HCT116 (cell line): Measurements from ENCODE around the gene RIOK2. TPM values are rescaled to one million over a fixed set of nuclear protein-coding genes. Genes with fewer than 3 reads are reported as not detected.

Experiments used
- ATAC-seq: fragments of 200-7000 bp; cut with Tn5 transposase; 2 replicates; pipeline ENCODE4 v1.9.1; 2020; ENCODE audit warnings: mild to moderate bottlenecking, moderate library complexity
- BruUV-seq: library from RNA; stranded (reverse); fragments of 400-500 nt; replicated peaks from 2 replicates; lab custom pipeline; 2021; lab: Mats Ljungman, UMichigan
- CTCF ChIA-PET: fragments of 300-600 bp; sonication (Branson Sonifier 250); formaldehyde crosslinking; loops from one replicate; lab custom pipeline; 2021; ENCODE audit warnings: antibody characterized with exemption; lab: Charles Lee
- POLR2A ChIA-PET: fragments of 300-600, 350-600 bp; sonication (Branson Sonifier 250); formaldehyde crosslinking; loops from one replicate; lab custom pipeline; 2021; ENCODE audit warnings: antibody characterized with exemption; lab: Charles Lee
- RAD21 ChIA-PET, 2 experiments: fragments of 300-600 bp; sonication (Branson Sonifier 250); formaldehyde crosslinking; loops; one replicate each; lab custom pipeline; 2023; ENCODE audit warnings: low total read pairs in 2 of 2; ENCODE audit not compliant: uncharacterized antibody in 2 of 2, unreplicated experiment in 2 of 2, low non-redundant PET in 1 of 2; lab: Charles Lee
- DNase-seq: peaks from one replicate; pipeline ENCODE4 v3.0.0-alpha.2; 2010; ENCODE audit warnings: low read depth, low spot score
- H2AFZ ChIP-seq: fragments of 200-600 bp; shearing (Covaris generic), sonication (generic); 2 replicates; pipeline ENCODE4 v1.6.1; 2017; ENCODE audit warnings: low read depth, mixed run types, mixed read lengths, antibody characterized with exemption, low read length; ENCODE audit not compliant: poor library complexity, severe bottlenecking
- H3K27ac ChIP-seq: 2 replicates; pipeline ENCODE4 v1.5.1; 2012; ENCODE audit warnings: low read depth, low read length
- H3K27me3 ChIP-seq: fragments of 200-600 bp; sonication (generic); 2 replicates; pipeline ENCODE4 v1.6.1; 2016; ENCODE audit warnings: mixed run types, low read length, mixed read lengths; ENCODE audit not compliant: insufficient read depth
- H3K36me3 ChIP-seq, 2 experiments: fragments of 200-500 bp in 1 of 2; fragments of 200-600 bp in 1 of 2; sonication (Bioruptor generic) in 1 of 2; sonication (generic) in 1 of 2; 2 replicates each; pipeline versions ENCODE4 v1.5.1 to v1.6.1; 2014 to 2016; ENCODE audit warnings: low read length in 2 of 2, inconsistent platforms in 1 of 2, mixed read lengths in 1 of 2, mixed run types in 1 of 2; ENCODE audit not compliant: insufficient read depth in 2 of 2, control insufficient read depth in 1 of 2
- H3K4me1 ChIP-seq, 2 experiments: fragments of 200-600 bp in 1 of 2; sonication (generic) in 1 of 2; 2 replicates each; pipeline versions ENCODE4 v1.5.1 to v1.6.1; 2012 to 2017; ENCODE audit warnings: low read length in 2 of 2, inconsistent platforms in 1 of 2, mild to moderate bottlenecking in 1 of 2, mixed read lengths in 1 of 2, mixed run types in 1 of 2, moderate library complexity in 1 of 2; ENCODE audit not compliant: insufficient read depth in 2 of 2, control insufficient read depth in 1 of 2
- H3K4me2 ChIP-seq: fragments of 200-600 bp; sonication (generic); 2 replicates; pipeline ENCODE4 v1.6.1; 2017; ENCODE audit warnings: mixed run types, low read length, mixed read lengths
- H3K4me3 ChIP-seq, 2 experiments: fragments of 200-600 bp in 1 of 2; sonication (generic) in 1 of 2; replicated peaks in 1 of 2; 2 replicates each; pipeline ENCODE4 v1.5.1; 2011 to 2016; ENCODE audit warnings: low read length in 2 of 2, control low read depth in 1 of 2, low read depth in 1 of 2, mild to moderate bottlenecking in 1 of 2, mixed read lengths in 1 of 2, mixed run types in 1 of 2
- H3K79me2 ChIP-seq: fragments of 200-600 bp; sonication (generic); 2 replicates; pipeline ENCODE4 v1.6.1; 2017; ENCODE audit warnings: mild to moderate bottlenecking, mixed run types, low read length, moderate library complexity, mixed read lengths; ENCODE audit not compliant: insufficient read depth
- H3K9ac ChIP-seq: fragments of 200-600 bp; sonication (generic); 2 replicates; pipeline ENCODE4 v1.6.1; 2016; ENCODE audit warnings: low read length, mixed read lengths
- H3K9me2 ChIP-seq: fragments of 200-600 bp; sonication (generic), shearing (Covaris generic); 2 replicates; pipeline ENCODE4 v1.6.1; 2017; ENCODE audit warnings: mixed run types, mild to moderate bottlenecking, moderate library complexity; ENCODE audit not compliant: insufficient read depth
- H3K9me3 ChIP-seq, 2 experiments: fragments of 200-500 bp in 1 of 2; fragments of 200-600 bp in 1 of 2; sonication (Bioruptor generic) in 1 of 2; sonication (generic) in 1 of 2; 2 replicates each; pipeline ENCODE4 v1.6.1; 2014 to 2017; ENCODE audit warnings: low read length in 2 of 2, mixed read lengths in 2 of 2, inconsistent platforms in 1 of 2, low read depth in 1 of 2, mild to moderate bottlenecking in 1 of 2, mixed run types in 1 of 2, moderate library complexity in 1 of 2; ENCODE audit not compliant: control insufficient read depth in 1 of 2, insufficient read depth in 1 of 2
- H4K20me1 ChIP-seq: fragments of 200-600 bp; sonication (generic), shearing (Covaris generic); 2 replicates; pipeline ENCODE4 v1.6.1; 2017; ENCODE audit warnings: mixed run types, mild to moderate bottlenecking, moderate library complexity; ENCODE audit not compliant: insufficient read depth
- ATF3 ChIP-seq: IDR thresholded peaks from 2 replicates; pipeline ENCODE4 v1.6.1; 2012
- CEBPB ChIP-seq: IDR thresholded peaks from 2 replicates; pipeline ENCODE4 v1.6.1; 2012; ENCODE audit warnings: low read depth
- ELF1 ChIP-seq: IDR thresholded peaks from 2 replicates; pipeline ENCODE4 v1.6.1; 2012; ENCODE audit warnings: low read depth, borderline replicate concordance
- EZH2phosphoT487 ChIP-seq: fragments of 200-600 bp; IDR thresholded peaks from 2 replicates; pipeline ENCODE4 v1.6.1; 2018; ENCODE audit warnings: antibody characterized with exemption, borderline replicate concordance
- JUND ChIP-seq: IDR thresholded peaks from 2 replicates; pipeline ENCODE4 v1.6.1; 2012
- POLR2A ChIP-seq: IDR thresholded peaks from 2 replicates; pipeline ENCODE4 v1.7.0; 2011; ENCODE audit warnings: borderline replicate concordance; ENCODE audit not compliant: insufficient read depth, insufficient read length; ENCODE audit errors: extremely low read depth
- POLR2AphosphoS5 ChIP-seq: IDR thresholded peaks from 2 replicates; pipeline ENCODE4 v1.6.1; 2011; ENCODE audit warnings: mild to moderate bottlenecking, low read depth, low read length, moderate library complexity
- RAD21 ChIP-seq: IDR thresholded peaks from 2 replicates; pipeline ENCODE4 v1.6.1; 2012; ENCODE audit warnings: low read depth, mild to moderate bottlenecking
- SIN3A ChIP-seq: IDR thresholded peaks from 2 replicates; pipeline ENCODE4 v1.6.1; 2012; ENCODE audit warnings: low read depth
- SP1 ChIP-seq: IDR thresholded peaks from 2 replicates; pipeline ENCODE4 v1.6.1; 2012; ENCODE audit warnings: low read depth
- SRF ChIP-seq: IDR thresholded peaks from 2 replicates; pipeline ENCODE4 v1.6.1; 2012; ENCODE audit warnings: low read depth
- ZBTB33 ChIP-seq: IDR thresholded peaks from 2 replicates; pipeline ENCODE4 v1.6.1; 2011; ENCODE audit warnings: mild to moderate bottlenecking, low read length, moderate library complexity; ENCODE audit not compliant: insufficient replicate concordance; ENCODE audit errors: extremely low read depth
- ZNF274 ChIP-seq: fragments of 200-500 bp; sonication (Bioruptor generic); IDR thresholded peaks from 2 replicates; pipeline ENCODE4 v1.6.1; 2014; ENCODE audit warnings: mild to moderate bottlenecking, low read depth, low read length, inconsistent platforms
- intact Hi-C: fragments of 100-400 bp; cut with micrococcal nuclease; formaldehyde crosslinking; loops from 2 replicates; pipeline ENCODE4 v1.10.0; 2022
- total RNA-seq: library from RNA; stranded (reverse); gene quantifications from one replicate; pipeline ENCODE4 v1.2.1, GENCODE V29; 2021; ENCODE audit not compliant: unreplicated experiment
- TF ChIP-seq, protein P1 (sequence below): IDR thresholded peaks from 2 replicates; pipeline ENCODE4 v1.6.1; 2012
- TF ChIP-seq, protein P2 (sequence below), 3 experiments: fragments of 200-600 bp in 1 of 3; sonication (generic) in 1 of 3; IDR thresholded peaks in 2 of 3; conservative IDR thresholded peaks in 1 of 3; 2 replicates each; pipeline ENCODE4 v1.5.1; 2012 to 2017; ENCODE audit warnings: low read depth in 2 of 3, low read length in 2 of 3, antibody characterized with exemption in 1 of 3, borderline replicate concordance in 1 of 3, control low read depth in 1 of 3, mild to moderate bottlenecking in 1 of 3, mixed read lengths in 1 of 3, mixed run types in 1 of 3, moderate library complexity in 1 of 3; ENCODE audit not compliant: insufficient read depth in 1 of 3

The RIOK2 gene
- total RNA-seq, 1 experiment from 2014 or later, result 27.1 TPM

DNA sequence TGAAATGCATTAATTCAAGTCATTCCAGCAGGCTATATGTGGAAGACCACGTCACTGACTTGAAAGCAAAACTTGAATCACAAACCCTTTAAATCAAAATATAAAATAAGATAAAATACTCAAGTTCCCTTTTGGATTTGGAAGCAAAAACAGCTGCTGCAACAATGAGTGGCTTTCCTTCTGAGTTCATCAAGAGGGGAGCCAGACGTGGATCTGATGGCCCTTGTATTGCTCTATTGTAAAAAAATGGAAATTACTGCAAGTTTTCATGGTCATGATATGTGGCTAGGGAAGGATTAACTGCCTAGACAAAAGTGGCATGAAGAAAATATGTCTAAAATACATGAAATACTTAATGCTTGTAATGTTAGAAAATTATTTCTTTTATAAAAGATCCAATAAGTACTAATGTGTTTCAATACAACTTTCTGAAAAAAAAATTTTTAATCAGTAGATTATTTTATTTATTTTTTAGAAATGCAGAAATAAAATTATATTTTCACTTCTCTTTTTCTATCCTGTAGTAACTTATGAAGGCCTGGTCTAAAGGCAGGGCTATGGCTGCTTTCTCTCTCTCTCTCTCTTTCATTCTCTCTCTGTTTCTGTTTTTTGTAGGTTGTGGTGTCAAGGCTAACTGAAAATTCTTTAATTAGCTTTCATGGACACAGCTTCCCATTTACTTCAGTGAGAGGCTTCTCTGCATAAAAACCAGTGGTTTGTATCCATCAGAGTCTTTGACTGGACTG lies 64.6 kb downstream of the RIOK2 start:
- H3K27ac ChIP-seq, result no peak overlapping the region
- CTCF ChIA-PET, result no interaction called here
- H2AFZ ChIP-seq, result no peak overlapping the region
- H3K27me3 ChIP-seq, result no peaks in the 10 kb centered on the region
- POLR2A ChIA-PET, result no interaction called here
- H3K9me3 ChIP-seq, result no peaks in the 10 kb centered on the region
- H3K4me1 ChIP-seq, result no peaks in the 10 kb centered on the region
- DNase-seq, result no peak
- no peak overlapping the region for H3K4me3 ChIP-seq
- H4K20me1 ChIP-seq, result no peaks in the 10 kb centered on the region
- no peaks in the 10 kb centered on the region for H3K36me3 ChIP-seq
- no peak for TF ChIP-seq JUND
- no peak for TF ChIP-seq ZBTB33
- TF ChIP-seq EZH2phosphoT487, result no peak
- TF ChIP-seq ZNF274, result no peak
- TF ChIP-seq SRF, result no peak
- TF ChIP-seq, protein P1, sequence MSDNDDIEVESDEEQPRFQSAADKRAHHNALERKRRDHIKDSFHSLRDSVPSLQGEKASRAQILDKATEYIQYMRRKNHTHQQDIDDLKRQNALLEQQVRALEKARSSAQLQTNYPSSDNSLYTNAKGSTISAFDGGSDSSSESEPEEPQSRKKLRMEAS, result no peak
- TF ChIP-seq ATF3, result no peak
- no peak for TF ChIP-seq POLR2A
- no peak for TF ChIP-seq POLR2AphosphoS5
- TF ChIP-seq, protein P2, sequence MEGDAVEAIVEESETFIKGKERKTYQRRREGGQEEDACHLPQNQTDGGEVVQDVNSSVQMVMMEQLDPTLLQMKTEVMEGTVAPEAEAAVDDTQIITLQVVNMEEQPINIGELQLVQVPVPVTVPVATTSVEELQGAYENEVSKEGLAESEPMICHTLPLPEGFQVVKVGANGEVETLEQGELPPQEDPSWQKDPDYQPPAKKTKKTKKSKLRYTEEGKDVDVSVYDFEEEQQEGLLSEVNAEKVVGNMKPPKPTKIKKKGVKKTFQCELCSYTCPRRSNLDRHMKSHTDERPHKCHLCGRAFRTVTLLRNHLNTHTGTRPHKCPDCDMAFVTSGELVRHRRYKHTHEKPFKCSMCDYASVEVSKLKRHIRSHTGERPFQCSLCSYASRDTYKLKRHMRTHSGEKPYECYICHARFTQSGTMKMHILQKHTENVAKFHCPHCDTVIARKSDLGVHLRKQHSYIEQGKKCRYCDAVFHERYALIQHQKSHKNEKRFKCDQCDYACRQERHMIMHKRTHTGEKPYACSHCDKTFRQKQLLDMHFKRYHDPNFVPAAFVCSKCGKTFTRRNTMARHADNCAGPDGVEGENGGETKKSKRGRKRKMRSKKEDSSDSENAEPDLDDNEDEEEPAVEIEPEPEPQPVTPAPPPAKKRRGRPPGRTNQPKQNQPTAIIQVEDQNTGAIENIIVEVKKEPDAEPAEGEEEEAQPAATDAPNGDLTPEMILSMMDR (IDR thresholded peaks at IDR 0.05 in 2 of 3, conservative IDR thresholded peaks at IDR 0.05 in 1 of 3; ENCODE audit: borderline replicate concordance in 1 of 3, insufficient read depth in 1 of 3, low read depth in 2 of 3, low read length in 2 of 3), result no peak
- TF ChIP-seq SP1, result no peak
- no peak for TF ChIP-seq CEBPB
- no peak for TF ChIP-seq SIN3A
- TF ChIP-seq ELF1, result no peak
- TF ChIP-seq RAD21, result no peak
- TF ChIP-seq, all 23 proteins: peak for 0
- H3K4me2 ChIP-seq, result no peak overlapping the region
- H3K79me2 ChIP-seq, result no peaks in the 10 kb centered on the region
- BruUV-seq, result no TSS peak
- no peak for ATAC-seq
- H3K9me2 ChIP-seq, result no peaks in the 10 kb centered on the region
- RAD21 ChIA-PET, result no interaction called here
- no peak overlapping the region for H3K9ac ChIP-seq
- intact Hi-C loops, result no loop called here
